GM19193 (cell line): ENCODE data around the gene JOSD2.

ENCODE experiments used
- POLR2A ChIP-seq: IDR thresholded peaks from 4 replicates; pipeline ENCODE4 v1.6.1; 2011; ENCODE audit not compliant: insufficient read depth, insufficient read length; ENCODE audit errors: extremely low read depth

JOSD2 gene

GRCh38 chr19:50511069-50511822 is at the start of gene JOSD2:
Gene JOSD2, minus strand, starts transcription at chr19:50511191. Its CDS starts 760 bp downstream, at chr19:50510431.
- TF ChIP-seq POLR2A: peak; percentile 50

- TF ChIP-seq POLR2A: no peak
Measured at GRCh38 chr19:50559636-50560035, 48.6 kb upstream of the JOSD2 start.

GRCh38 chr19:50558449-50558848 is 47.5 kb upstream of the JOSD2 start:
- TF ChIP-seq POLR2A: no peak

- no peak for TF ChIP-seq POLR2A
Measured at GRCh38 chr19:50558039-50558438, 47.0 kb upstream of the JOSD2 start.

- TF ChIP-seq POLR2A: no peak
Measured at GRCh38 chr19:50557009-50557613, 46.1 kb upstream of the JOSD2 start.

GRCh38 chr19:50556282-50557008 is 45.5 kb upstream of the JOSD2 start:
- TF ChIP-seq POLR2A: no peak

GRCh38 chr19:50555450-50556281 is 44.7 kb upstream of the JOSD2 start:
- TF ChIP-seq POLR2A: no peak

- TF ChIP-seq POLR2A: no peak
Measured at GRCh38 chr19:50555033-50555432, 44.0 kb upstream of the JOSD2 start.

- no peak for TF ChIP-seq POLR2A
Measured at GRCh38 chr19:50554212-50554611, 43.2 kb upstream of the JOSD2 start.

- no peak for TF ChIP-seq POLR2A
Measured at GRCh38 chr19:50553134-50553703, 42.2 kb upstream of the JOSD2 start.

GRCh38 chr19:50552540-50552939 is 41.5 kb upstream of the JOSD2 start:
- TF ChIP-seq POLR2A: no peak

- TF ChIP-seq POLR2A: no peak
Measured at GRCh38 chr19:50551715-50552187, 40.8 kb upstream of the JOSD2 start.

- TF ChIP-seq POLR2A: no peak
Measured at GRCh38 chr19:50551034-50551714, 40.2 kb upstream of the JOSD2 start.

GRCh38 chr19:50550594-50550966 is 39.6 kb upstream of the JOSD2 start:
- no peak for TF ChIP-seq POLR2A
